HepG2 (cell line): ENCODE measurements around the gene ZBTB20. TPM values are rescaled to one million over a fixed set of nuclear protein-coding genes. Genes with fewer than 3 reads are reported as not detected.
A peak's percentile ranks its signal among the peaks of the same experiment; 100 is the strongest.

Experiments
- CBFB ChIP-seq: sonication (generic); formaldehyde crosslinking; IDR thresholded peaks from 2 replicates; pipeline ENCODE4 v1.4.0; 2020; ENCODE audit warnings: missing genetic modification reagents
- HNRNPUL1 ChIP-seq: fragments of 200-400 bp; formaldehyde crosslinking; IDR thresholded peaks from 2 replicates; pipeline ENCODE4 v1.6.1; 2017; ENCODE audit warnings: low read depth, mild to moderate bottlenecking, low read length, moderate library complexity
- PHF21A ChIP-seq: sonication (generic); formaldehyde crosslinking; IDR thresholded peaks from 2 replicates; pipeline ENCODE4 v1.5.0; 2020; ENCODE audit warnings: mild to moderate bottlenecking, missing genetic modification reagents
- RFX3 ChIP-seq: IDR thresholded peaks from 2 replicates; pipeline ENCODE4 v1.6.1; 2016; ENCODE audit warnings: missing biosample characterization, missing genetic modification reagents
- SRSF1 ChIP-seq: fragments of 200-400 bp; formaldehyde crosslinking; optimal IDR thresholded peaks from 2 replicates; pipeline ENCODE3; 2017; ENCODE audit warnings: mild to moderate bottlenecking, low read depth, low read length, moderate library complexity
- ZNF629 ChIP-seq: sonication (generic); formaldehyde crosslinking; conservative IDR thresholded peaks from 2 replicates; pipeline ENCODE4 v1.5.0; 2020; ENCODE audit warnings: missing genetic modification reagents
- ZNF652 ChIP-seq: IDR thresholded peaks from 2 replicates; pipeline ENCODE4 v1.6.1; 2016; ENCODE audit warnings: low read depth, borderline replicate concordance
- ZNF75D ChIP-seq: sonication (generic); formaldehyde crosslinking; IDR thresholded peaks from 2 replicates; pipeline ENCODE4 v1.8.1; 2023; ENCODE audit warnings: missing genetic modification reagents, mild to moderate bottlenecking, borderline replicate concordance
- ZNF780A ChIP-seq: sonication (generic); formaldehyde crosslinking; IDR thresholded peaks from 2 replicates; pipeline ENCODE4 v1.8.0; 2022; ENCODE audit warnings: mild to moderate bottlenecking, missing genetic modification reagents, moderate library complexity
- ZNF782 ChIP-seq: sonication (generic); formaldehyde crosslinking; IDR thresholded peaks from 2 replicates; pipeline ENCODE4 v1.4.0; 2020; ENCODE audit warnings: missing genetic modification reagents, mild to moderate bottlenecking, borderline replicate concordance
- ZNF878 ChIP-seq: sonication (generic); formaldehyde crosslinking; IDR thresholded peaks from 2 replicates; pipeline ENCODE4 v1.8.1; 2023; ENCODE audit warnings: mild to moderate bottlenecking, missing genetic modification reagents, moderate library complexity
- ZSCAN22 ChIP-seq: sonication (generic); formaldehyde crosslinking; IDR thresholded peaks from 2 replicates; pipeline ENCODE4 v1.4.0; 2020; ENCODE audit warnings: mild to moderate bottlenecking, missing genetic modification reagents
- polyA plus RNA-seq, 8 experiments: library from polyadenylated mRNA; depleted of rRNA in 3 of 8; stranded (reverse) in 7 of 8; unstranded in 1 of 8; fragments of >200 nt; fragmentation: Illumina TruSeq in 4 of 8; extraction: Trizol in 4 of 8; gene quantifications; 2 replicates each; pipeline versions ENCODE4 v1.2.1 to v1.2.3, GENCODE V29; 2011 to 2016; ENCODE audit warnings: low read depth in 4 of 8, missing spikeins in 1 of 8, mixed read lengths in 1 of 8; ENCODE audit not compliant: insufficient read depth in 1 of 8
- total RNA-seq, 5 experiments: library from RNA; depleted of rRNA; stranded (reverse); fragments of >200 nt; fragmentation: Illumina TruSeq; extraction: Trizol; gene quantifications; 2 replicates each; pipeline ENCODE4 v1.2.3, GENCODE V29; 2016; ENCODE audit warnings: low read depth in 1 of 5
- TF ChIP-seq, protein P1 (sequence below): IDR thresholded peaks from 2 replicates; pipeline ENCODE4 v1.6.1; 2012; ENCODE audit warnings: low read depth, low read length, improper control_type of control experiment
- TF ChIP-seq, protein P2 (sequence below): sonication (generic); formaldehyde crosslinking; IDR thresholded peaks from 2 replicates; pipeline ENCODE4 v1.9.0; 2021; ENCODE audit warnings: missing genetic modification reagents, mild to moderate bottlenecking, borderline replicate concordance
- TF ChIP-seq, protein P3 (sequence below), 2 experiments: sonication (generic) in 1 of 2; formaldehyde crosslinking in 1 of 2; IDR thresholded peaks; 2 replicates each; pipeline versions ENCODE4 v1.4.0 to v1.6.1; 2016 to 2020; ENCODE audit warnings: borderline replicate concordance in 1 of 2, low read depth in 1 of 2, mild to moderate bottlenecking in 1 of 2, missing genetic modification reagents in 1 of 2
- TF ChIP-seq, protein P4 (sequence below): sonication (generic); formaldehyde crosslinking; IDR thresholded peaks from 2 replicates; pipeline ENCODE4 v1.4.0; 2020; ENCODE audit warnings: missing genetic modification reagents; ENCODE audit errors: not compliant biosample characterization
- TF ChIP-seq, protein P5 (sequence below): sonication (generic); formaldehyde crosslinking; IDR thresholded peaks from 2 replicates; pipeline ENCODE4 v1.4.0; 2020; ENCODE audit warnings: missing genetic modification reagents
- TF ChIP-seq, protein P6 (sequence below): sonication (generic); formaldehyde crosslinking; IDR thresholded peaks from 2 replicates; pipeline ENCODE4 v1.4.0; 2020; ENCODE audit warnings: missing genetic modification reagents, mild to moderate bottlenecking, borderline replicate concordance

Gene ZBTB20
- total and polyA plus RNA-seq, 2 of the 13 experiments (the other 11 are each of a cell fraction or from before 2014, with no cell fraction given) = 1.9 to 8.8 TPM

DNA sequence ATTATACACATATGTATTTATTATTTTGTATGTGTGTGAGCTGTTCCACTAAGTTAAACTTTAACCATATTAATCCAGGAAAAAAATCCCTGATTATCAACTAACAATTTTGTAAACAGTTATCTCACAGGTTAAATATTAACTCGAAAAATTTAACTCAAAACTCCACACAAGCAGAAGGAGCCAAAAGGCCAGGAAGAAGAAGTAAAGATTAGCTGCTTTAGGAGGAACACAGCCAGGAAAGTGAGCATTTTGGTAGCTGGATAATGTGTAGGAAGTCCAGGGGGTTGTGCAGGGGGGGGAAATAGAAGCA, 428.2 kb downstream of the ZBTB20 start (continued):
- TF ChIP-seq, protein P1, sequence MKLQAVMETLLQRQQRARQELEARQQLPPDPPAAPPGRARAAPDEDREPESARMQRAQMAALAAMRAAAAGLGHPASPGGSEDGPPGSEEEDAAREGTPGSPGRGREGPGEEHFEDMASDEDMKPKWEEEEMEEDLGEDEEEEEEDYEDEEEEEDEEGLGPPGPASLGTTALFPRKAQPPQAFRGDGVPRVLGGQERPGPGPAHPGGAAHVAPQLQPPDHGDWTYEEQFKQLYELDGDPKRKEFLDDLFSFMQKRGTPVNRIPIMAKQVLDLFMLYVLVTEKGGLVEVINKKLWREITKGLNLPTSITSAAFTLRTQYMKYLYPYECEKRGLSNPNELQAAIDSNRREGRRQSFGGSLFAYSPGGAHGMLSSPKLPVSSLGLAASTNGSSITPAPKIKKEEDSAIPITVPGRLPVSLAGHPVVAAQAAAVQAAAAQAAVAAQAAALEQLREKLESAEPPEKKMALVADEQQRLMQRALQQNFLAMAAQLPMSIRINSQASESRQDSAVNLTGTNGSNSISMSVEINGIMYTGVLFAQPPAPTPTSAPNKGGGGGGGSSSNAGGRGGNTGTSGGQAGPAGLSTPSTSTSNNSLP = peak; percentile 59; the same call in 1 of the 2 replicates
- TF ChIP-seq HNRNPUL1 (peak; percentile 82; the same call in 1 of the 2 replicates), ZNF878 (CRISPR knock-in tag) (no peak), PHF21A (no peak), ZSCAN22 (CRISPR knock-in tag) (no peak), ZNF780A (CRISPR knock-in tag) (no peak), ZNF75D (no peak), SRSF1 (no peak), ZNF782 (CRISPR knock-in tag) (no peak), ZNF652 (CRISPR knock-in tag) (peak; percentile 52; the same call in 1 of the 2 replicates), ZNF629 (CRISPR knock-in tag) (no peak), CBFB (CRISPR knock-in tag) (no peak), RFX3 (CRISPR knock-in tag) (no peak)
- TF ChIP-seq, protein P2, sequence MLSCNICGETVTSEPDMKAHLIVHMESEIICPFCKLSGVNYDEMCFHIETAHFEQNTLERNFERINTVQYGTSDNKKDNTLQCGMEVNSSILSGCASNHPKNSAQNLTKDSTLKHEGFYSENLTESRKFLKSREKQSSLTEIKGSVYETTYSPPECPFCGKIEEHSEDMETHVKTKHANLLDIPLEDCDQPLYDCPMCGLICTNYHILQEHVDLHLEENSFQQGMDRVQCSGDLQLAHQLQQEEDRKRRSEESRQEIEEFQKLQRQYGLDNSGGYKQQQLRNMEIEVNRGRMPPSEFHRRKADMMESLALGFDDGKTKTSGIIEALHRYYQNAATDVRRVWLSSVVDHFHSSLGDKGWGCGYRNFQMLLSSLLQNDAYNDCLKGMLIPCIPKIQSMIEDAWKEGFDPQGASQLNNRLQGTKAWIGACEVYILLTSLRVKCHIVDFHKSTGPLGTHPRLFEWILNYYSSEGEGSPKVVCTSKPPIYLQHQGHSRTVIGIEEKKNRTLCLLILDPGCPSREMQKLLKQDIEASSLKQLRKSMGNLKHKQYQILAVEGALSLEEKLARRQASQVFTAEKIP (CRISPR knock-in tag) = no peak
- TF ChIP-seq, protein P3, sequence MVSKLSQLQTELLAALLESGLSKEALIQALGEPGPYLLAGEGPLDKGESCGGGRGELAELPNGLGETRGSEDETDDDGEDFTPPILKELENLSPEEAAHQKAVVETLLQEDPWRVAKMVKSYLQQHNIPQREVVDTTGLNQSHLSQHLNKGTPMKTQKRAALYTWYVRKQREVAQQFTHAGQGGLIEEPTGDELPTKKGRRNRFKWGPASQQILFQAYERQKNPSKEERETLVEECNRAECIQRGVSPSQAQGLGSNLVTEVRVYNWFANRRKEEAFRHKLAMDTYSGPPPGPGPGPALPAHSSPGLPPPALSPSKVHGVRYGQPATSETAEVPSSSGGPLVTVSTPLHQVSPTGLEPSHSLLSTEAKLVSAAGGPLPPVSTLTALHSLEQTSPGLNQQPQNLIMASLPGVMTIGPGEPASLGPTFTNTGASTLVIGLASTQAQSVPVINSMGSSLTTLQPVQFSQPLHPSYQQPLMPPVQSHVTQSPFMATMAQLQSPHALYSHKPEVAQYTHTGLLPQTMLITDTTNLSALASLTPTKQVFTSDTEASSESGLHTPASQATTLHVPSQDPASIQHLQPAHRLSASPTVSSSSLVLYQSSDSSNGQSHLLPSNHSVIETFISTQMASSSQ (IDR thresholded peaks at IDR 0.05; ENCODE audit: low read depth) = peak; percentile 85
- TF ChIP-seq, protein P3 (CRISPR knock-in tag; IDR thresholded peaks at IDR 0.05; ENCODE audit: borderline replicate concordance) = no peak; the same call in 1 of the 2 replicates
- TF ChIP-seq, protein P4, sequence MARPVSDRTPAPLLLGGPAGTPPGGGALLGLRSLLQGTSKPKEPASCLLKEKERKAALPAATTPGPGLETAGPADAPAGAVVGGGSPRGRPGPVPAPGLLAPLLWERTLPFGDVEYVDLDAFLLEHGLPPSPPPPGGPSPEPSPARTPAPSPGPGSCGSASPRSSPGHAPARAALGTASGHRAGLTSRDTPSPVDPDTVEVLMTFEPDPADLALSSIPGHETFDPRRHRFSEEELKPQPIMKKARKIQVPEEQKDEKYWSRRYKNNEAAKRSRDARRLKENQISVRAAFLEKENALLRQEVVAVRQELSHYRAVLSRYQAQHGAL = no peak
- TF ChIP-seq, protein P5, sequence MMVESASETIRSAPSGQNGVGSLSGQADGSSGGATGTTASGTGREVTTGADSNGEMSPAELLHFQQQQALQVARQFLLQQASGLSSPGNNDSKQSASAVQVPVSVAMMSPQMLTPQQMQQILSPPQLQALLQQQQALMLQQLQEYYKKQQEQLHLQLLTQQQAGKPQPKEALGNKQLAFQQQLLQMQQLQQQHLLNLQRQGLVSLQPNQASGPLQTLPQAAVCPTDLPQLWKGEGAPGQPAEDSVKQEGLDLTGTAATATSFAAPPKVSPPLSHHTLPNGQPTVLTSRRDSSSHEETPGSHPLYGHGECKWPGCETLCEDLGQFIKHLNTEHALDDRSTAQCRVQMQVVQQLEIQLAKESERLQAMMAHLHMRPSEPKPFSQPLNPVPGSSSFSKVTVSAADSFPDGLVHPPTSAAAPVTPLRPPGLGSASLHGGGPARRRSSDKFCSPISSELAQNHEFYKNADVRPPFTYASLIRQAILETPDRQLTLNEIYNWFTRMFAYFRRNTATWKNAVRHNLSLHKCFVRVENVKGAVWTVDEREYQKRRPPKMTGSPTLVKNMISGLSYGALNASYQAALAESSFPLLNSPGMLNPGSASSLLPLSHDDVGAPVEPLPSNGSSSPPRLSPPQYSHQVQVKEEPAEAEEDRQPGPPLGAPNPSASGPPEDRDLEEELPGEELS = no peak; the same call in 1 of the 2 replicates
- TF ChIP-seq, protein P6, sequence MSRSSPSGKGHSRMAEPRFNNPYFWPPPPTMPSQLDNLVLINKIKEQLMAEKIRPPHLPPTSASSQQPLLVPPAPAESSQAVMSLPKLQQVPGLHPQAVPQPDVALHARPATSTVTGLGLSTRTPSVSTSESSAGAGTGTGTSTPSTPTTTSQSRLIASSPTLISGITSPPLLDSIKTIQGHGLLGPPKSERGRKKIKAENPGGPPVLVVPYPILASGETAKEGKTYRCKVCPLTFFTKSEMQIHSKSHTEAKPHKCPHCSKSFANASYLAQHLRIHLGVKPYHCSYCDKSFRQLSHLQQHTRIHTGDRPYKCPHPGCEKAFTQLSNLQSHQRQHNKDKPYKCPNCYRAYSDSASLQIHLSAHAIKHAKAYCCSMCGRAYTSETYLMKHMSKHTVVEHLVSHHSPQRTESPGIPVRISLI (CRISPR knock-in tag) = no peak
